Neutrophil (primary cell): ENCODE results near the gene ANKH.

ENCODE experiments used
- H3K27ac ChIP-seq: fragments of 200-600 bp; sonication (generic); 2 replicates; pipeline ENCODE4 v1.5.1; 2016; ENCODE audit warnings: mild to moderate bottlenecking, moderate library complexity
- H3K27me3 ChIP-seq: fragments of 200-600 bp; sonication (generic); 2 replicates; pipeline ENCODE4 v1.6.0; 2016; ENCODE audit warnings: mild to moderate bottlenecking
- H3K36me3 ChIP-seq: fragments of 200-600 bp; sonication (generic); 2 replicates; pipeline ENCODE4 v1.5.1; 2017
- H3K4me1 ChIP-seq, 2 experiments: fragments of 200-600 bp in 1 of 2; sonication (generic) in 1 of 2; 1 replicate in 1 of 2; 2 replicates in 1 of 2; pipeline versions ENCODE4 v1.5.1 to v1.6.1; 2013 to 2016; ENCODE audit warnings: low read depth in 1 of 2, low read length in 1 of 2, mild to moderate bottlenecking in 1 of 2, moderate library complexity in 1 of 2; ENCODE audit not compliant: control insufficient read depth in 1 of 2, insufficient read depth in 1 of 2
- H3K4me3 ChIP-seq, 2 experiments: fragments of 200-600 bp in 1 of 2; sonication (generic) in 1 of 2; 1 replicate in 1 of 2; 2 replicates in 1 of 2; pipeline ENCODE4 v1.5.1; 2013 to 2016; ENCODE audit warnings: low read depth in 1 of 2, low read length in 1 of 2, mild to moderate bottlenecking in 1 of 2, moderate library complexity in 1 of 2
- H3K9me3 ChIP-seq: fragments of 200-600 bp; sonication (generic); 2 replicates; pipeline ENCODE4 v1.5.1; 2016
- TF ChIP-seq, protein P1 (sequence below): fragments of 200-600 bp; sonication (generic); IDR thresholded peaks from 2 replicates; pipeline ENCODE4 v1.5.1; 2016; ENCODE audit warnings: antibody characterized with exemption

ANKH gene

DNA sequence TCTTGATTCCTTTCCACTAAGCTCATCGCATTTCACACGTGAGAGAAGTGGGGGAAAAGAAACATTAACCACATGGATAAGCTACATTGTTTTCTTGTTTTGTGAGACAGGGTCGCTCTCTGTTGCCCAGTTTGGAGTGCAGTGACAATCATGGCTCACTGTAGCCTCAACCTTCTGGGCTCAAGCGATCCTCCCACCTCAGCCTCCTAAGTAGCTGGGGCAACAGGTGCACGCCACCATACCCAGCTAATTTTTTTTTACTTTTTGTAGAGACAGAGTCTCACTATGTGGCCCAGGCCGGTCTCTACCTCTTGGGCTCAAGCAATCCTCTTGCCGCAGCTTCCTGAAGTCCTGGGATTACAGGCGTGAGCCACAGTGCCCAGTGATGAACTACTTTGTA, 204.3 kb downstream of the ANKH start:
- Histone ChIP-seq H3K27ac (no peak overlapping the region), H3K27me3 (no peaks in the 10 kb centered on the region), H3K4me3 (no peak overlapping the region), H3K4me1 (peaks cover 37 to 46% of the 10 kb centered on the region in 2 experiments), H3K9me3 (no peaks in the 10 kb centered on the region), H3K36me3 (peaks cover 4% of the 10 kb centered on the region)
- TF ChIP-seq, protein P1, sequence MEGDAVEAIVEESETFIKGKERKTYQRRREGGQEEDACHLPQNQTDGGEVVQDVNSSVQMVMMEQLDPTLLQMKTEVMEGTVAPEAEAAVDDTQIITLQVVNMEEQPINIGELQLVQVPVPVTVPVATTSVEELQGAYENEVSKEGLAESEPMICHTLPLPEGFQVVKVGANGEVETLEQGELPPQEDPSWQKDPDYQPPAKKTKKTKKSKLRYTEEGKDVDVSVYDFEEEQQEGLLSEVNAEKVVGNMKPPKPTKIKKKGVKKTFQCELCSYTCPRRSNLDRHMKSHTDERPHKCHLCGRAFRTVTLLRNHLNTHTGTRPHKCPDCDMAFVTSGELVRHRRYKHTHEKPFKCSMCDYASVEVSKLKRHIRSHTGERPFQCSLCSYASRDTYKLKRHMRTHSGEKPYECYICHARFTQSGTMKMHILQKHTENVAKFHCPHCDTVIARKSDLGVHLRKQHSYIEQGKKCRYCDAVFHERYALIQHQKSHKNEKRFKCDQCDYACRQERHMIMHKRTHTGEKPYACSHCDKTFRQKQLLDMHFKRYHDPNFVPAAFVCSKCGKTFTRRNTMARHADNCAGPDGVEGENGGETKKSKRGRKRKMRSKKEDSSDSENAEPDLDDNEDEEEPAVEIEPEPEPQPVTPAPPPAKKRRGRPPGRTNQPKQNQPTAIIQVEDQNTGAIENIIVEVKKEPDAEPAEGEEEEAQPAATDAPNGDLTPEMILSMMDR = no peak

DNA sequence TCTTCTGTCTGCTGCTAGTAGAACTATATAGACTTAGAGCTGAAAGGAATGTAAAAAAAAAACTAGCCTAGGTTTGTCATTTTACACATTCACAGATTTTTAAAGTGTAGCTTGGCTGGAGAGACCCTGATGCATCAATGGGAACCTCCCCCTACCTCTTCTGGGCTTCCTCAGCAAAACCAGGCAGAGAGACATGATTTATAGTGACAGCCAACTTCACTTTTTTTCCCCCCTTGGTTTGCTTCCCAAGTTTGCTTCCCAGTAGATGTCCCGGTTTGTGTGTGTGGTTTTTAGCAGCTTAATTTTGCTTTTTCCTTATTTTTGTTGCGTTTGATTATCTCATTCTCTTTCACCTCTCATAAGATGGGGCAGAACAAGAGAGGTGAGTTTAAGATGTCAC, 205.2 kb downstream of the ANKH start:
- H3K27ac ChIP-seq = no peak overlapping the region
- H3K4me1 ChIP-seq = peaks cover 31 to 37% of the 10 kb centered on the region in 2 experiments
- TF ChIP-seq, protein P1 = no peak
- H3K36me3 ChIP-seq = peaks cover 4% of the 10 kb centered on the region
- H3K4me3 ChIP-seq = peak overlapping the region in 1 of 2 experiments; percentile 76
- no peaks in the 10 kb centered on the region for H3K9me3 ChIP-seq
- no peaks in the 10 kb centered on the region for H3K27me3 ChIP-seq

DNA sequence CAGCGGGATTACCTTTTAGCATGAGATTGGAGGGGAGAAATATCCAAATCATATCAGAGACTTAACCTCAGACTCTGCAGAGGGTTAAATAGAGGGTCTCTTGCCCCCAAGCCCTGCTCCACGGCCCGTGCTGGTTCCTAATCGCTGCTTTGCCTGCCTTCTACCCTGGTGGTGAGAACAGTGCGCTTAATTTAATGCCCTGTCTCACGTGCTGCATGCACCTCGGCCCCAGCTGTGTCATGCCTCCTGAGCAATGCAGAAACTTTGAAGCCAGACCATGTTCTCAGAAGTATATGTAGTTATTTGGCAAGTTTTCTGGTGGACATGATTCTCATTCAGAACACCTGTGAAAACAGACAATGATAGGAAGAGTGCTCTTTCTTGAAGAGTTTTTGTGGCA, 205.6 kb downstream of the ANKH start:
- peaks cover 31 to 34% of the 10 kb centered on the region in 2 experiments for H3K4me1 ChIP-seq
- H3K36me3 ChIP-seq = peaks cover 4% of the 10 kb centered on the region
- TF ChIP-seq, protein P1 = no peak
- peak overlapping the region; percentile 11 for H3K27ac ChIP-seq
- H3K9me3 ChIP-seq = no peaks in the 10 kb centered on the region
- H3K4me3 ChIP-seq = peak overlapping the region; percentile 76 to 89
- no peaks in the 10 kb centered on the region for H3K27me3 ChIP-seq

DNA sequence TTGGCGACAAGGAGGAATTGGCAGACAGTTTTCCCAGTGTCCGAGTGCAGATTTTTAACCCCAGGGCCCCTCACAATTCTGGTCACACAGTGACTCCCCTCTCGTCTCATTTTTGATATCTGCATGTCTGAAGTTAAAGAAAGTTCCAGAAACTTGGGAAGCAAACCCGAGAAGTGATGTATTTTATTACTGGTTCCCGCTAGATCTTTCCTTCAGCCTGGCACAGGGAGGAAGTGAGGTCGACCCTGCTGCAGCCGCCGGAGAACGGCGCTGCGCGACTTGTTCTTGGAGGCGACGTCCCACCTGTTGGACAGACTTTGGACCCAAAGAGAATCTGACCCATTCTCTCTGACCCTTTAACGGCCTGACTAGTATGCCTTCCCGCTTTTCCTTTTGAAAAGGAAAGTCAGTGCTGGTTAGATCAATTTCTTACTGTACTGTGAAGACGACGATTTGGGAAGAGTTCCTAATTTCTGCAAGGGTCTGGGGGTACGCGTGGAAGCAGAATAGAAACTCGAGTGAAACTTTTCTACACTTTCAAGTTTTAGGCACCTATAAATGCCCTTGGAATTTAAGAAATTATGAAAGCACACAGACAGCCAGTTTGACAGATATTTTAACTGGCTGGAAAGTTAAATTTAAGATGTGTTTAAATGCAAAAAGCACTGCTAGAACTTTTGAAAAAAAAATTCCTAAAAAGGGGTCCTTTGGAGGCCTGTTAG, 206.3 kb downstream of the ANKH start:
- Histone ChIP-seq H3K4me1 (peaks cover 31 to 34% of the 10 kb centered on the region in 2 experiments), H3K27me3 (no peaks in the 10 kb centered on the region), H3K27ac (peak overlapping the region; percentile 97), H3K9me3 (no peaks in the 10 kb centered on the region), H3K4me3 (peak overlapping the region; percentile 76 to 89), H3K36me3 (peaks cover 4% of the 10 kb centered on the region)
- TF ChIP-seq, protein P1 = no peak

DNA sequence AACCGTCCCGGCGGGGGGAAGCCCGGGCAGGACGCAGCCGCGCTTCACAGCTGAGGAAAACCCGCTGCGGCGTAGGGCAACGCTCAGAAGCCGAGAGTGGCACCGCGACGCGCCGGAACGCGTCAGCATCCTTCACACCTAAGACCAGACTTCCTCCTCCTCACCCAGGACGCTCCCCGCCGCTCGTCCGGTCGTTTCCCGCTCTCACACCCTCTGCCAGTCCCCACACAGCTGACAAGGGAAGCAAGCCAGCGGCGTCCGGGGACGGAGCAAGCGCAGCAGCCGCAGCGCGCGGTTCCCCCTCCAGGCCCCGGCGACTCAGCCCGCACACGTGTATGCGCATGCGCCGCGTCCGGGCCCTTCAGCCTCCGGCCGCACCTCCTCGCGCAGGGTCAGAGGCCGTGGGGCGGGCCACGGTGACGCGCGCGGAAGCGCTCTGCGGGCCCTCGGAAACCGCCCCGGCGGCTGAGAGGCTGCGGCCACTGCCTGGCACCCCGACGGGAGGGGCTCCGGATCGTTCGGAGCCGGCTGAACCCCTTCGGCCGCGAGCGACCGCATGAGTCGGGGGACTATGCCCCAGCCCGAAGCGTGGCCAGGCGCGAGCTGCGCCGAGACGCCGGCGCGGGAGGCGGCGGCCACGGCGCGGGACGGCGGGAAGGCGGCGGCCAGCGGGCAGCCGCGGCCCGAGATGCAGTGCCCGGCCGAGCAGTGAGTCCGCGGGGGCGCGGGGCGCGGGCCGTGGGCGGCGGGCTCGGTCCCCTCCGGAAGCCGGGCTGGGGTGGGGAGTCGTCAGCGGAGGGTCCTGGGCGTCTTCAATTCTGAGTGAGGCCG, 207.1 kb downstream of the ANKH start, which contains the start of gene OTULIN:
OTULIN (plus strand) TSS at position 449 of the 831 bp plus-strand sequence; CDS start at position 557, 108 bp downstream.
- Histone ChIP-seq H3K27me3 (no peaks in the 10 kb centered on the region), H3K27ac (peak within 1 kb of the TSS; percentile 97), H3K4me1 (peaks cover 31 to 34% of the 10 kb centered on the region in 2 experiments), H3K36me3 (peaks cover 4% of the 10 kb centered on the region), H3K4me3 (peak within 1 kb of the TSS; percentile 76 to 89), H3K9me3 (no peaks in the 10 kb centered on the region)
- TF ChIP-seq, protein P1 = peak; percentile 52
